Loucy (cell line): ENCODE data around the gene IL33.

Source experiments
- H2AFZ ChIP-seq: fragments of 200-600 bp; sonication (generic); 2 replicates; pipeline ENCODE4 v1.6.0; 2016; ENCODE audit warnings: antibody characterized with exemption, mild to moderate bottlenecking, low read length, moderate library complexity
- H3F3A ChIP-seq: fragments of 200-600 bp; 2 replicates; pipeline ENCODE4 v1.6.0; 2016; ENCODE audit warnings: antibody characterized with exemption, low read depth, mild to moderate bottlenecking
- H3K27me3 ChIP-seq: fragments of 200-600 bp; sonication (generic); 2 replicates; pipeline ENCODE4 v1.6.1; 2014; ENCODE audit warnings: low read length, mild to moderate bottlenecking; ENCODE audit not compliant: insufficient read depth, poor library complexity, severe bottlenecking
- H3K36me3 ChIP-seq: fragments of 200-600 bp; sonication (generic); 2 replicates; pipeline ENCODE4 v1.6.1; 2016; ENCODE audit warnings: low read length; ENCODE audit not compliant: insufficient read depth
- H3K4me1 ChIP-seq: fragments of 200-600 bp; sonication (generic); 2 replicates; pipeline ENCODE4 v1.5.1; 2014; ENCODE audit warnings: low read length, mild to moderate bottlenecking; ENCODE audit not compliant: insufficient read depth, poor library complexity, severe bottlenecking
- H3K4me2 ChIP-seq: fragments of 200-600 bp; sonication (generic); 2 replicates; pipeline ENCODE4 v1.6.0; 2014; ENCODE audit warnings: antibody characterized with exemption, low read length, low read depth, mild to moderate bottlenecking; ENCODE audit not compliant: poor library complexity, severe bottlenecking
- H3K4me3 ChIP-seq: fragments of 200-600 bp; sonication (generic); 2 replicates; pipeline ENCODE4 v1.5.1; 2014; ENCODE audit warnings: low read length, mild to moderate bottlenecking, mixed read lengths; ENCODE audit not compliant: poor library complexity, severe bottlenecking
- H3K79me2 ChIP-seq: fragments of 200-600 bp; sonication (generic); 2 replicates; pipeline ENCODE4 v1.6.1; 2014; ENCODE audit warnings: low read length; ENCODE audit not compliant: insufficient read depth
- H3K9ac ChIP-seq: fragments of 200-600 bp; sonication (generic); 2 replicates; pipeline ENCODE4 v1.6.0; 2014; ENCODE audit warnings: mild to moderate bottlenecking, low read depth, low read length, moderate library complexity; ENCODE audit not compliant: poor library complexity, severe bottlenecking
- H3K9me2 ChIP-seq: fragments of 200-600 bp; sonication (generic); replicated peaks from 2 replicates; pipeline ENCODE4 v1.6.1; 2016; ENCODE audit warnings: low read depth, low read length, mixed read lengths
- H3K9me3 ChIP-seq: fragments of 200-600 bp; sonication (generic); 2 replicates; pipeline ENCODE4 v1.6.1; 2014; ENCODE audit warnings: mild to moderate bottlenecking, antibody characterized with exemption, low read length, low read depth; ENCODE audit not compliant: insufficient read depth
- H4K20me1 ChIP-seq: fragments of 200-600 bp; sonication (generic); 2 replicates; pipeline ENCODE4 v1.6.0; 2014; ENCODE audit warnings: antibody characterized with exemption, low read length, mild to moderate bottlenecking; ENCODE audit not compliant: insufficient read depth, poor library complexity, severe bottlenecking
- CTCF ChIP-seq: fragments of 200-600 bp; sonication (generic); conservative IDR thresholded peaks from 2 replicates; pipeline ENCODE4 v1.5.1; 2014; ENCODE audit warnings: mild to moderate bottlenecking, antibody characterized with exemption, low read length
- EZH2phosphoT487 ChIP-seq: fragments of 200-600 bp; IDR thresholded peaks from 2 replicates; pipeline ENCODE4 v1.6.1; 2018; ENCODE audit warnings: antibody characterized with exemption, mild to moderate bottlenecking, moderate library complexity, borderline replicate concordance

The IL33 gene

GRCh38 chr9:6186691-6187090 is 28.9 kb upstream of the IL33 start:
- TF ChIP-seq EZH2phosphoT487 = no peak
- TF ChIP-seq CTCF = no peak
- H3K79me2 ChIP-seq = no peaks in the 10 kb centered on the region
- H4K20me1 ChIP-seq = no peaks in the 10 kb centered on the region
- no peak overlapping the region for H3K4me3 ChIP-seq
- H3K4me2 ChIP-seq = no peak overlapping the region
- no peaks in the 10 kb centered on the region for H3K36me3 ChIP-seq
- H2AFZ ChIP-seq = no peak overlapping the region
- H3K4me1 ChIP-seq = no peaks in the 10 kb centered on the region
- H3K27me3 ChIP-seq = no peaks in the 10 kb centered on the region
- H3K9me3 ChIP-seq = no peaks in the 10 kb centered on the region
- no peaks in the 10 kb centered on the region for H3K9me2 ChIP-seq
- H3K9ac ChIP-seq = no peak overlapping the region
- H3F3A ChIP-seq = no peaks in the 10 kb centered on the region

- Histone ChIP-seq H3K9ac (no peak overlapping the region), H3K9me2 (no peaks in the 10 kb centered on the region)
- TF ChIP-seq CTCF (no peak), EZH2phosphoT487 (no peak)
These were observed 28.3 kb upstream of the IL33 start for GRCh38 chr9:6187272-6187671.

GRCh38 chr9:6188466-6188865 is 27.1 kb upstream of the IL33 start:
- Histone ChIP-seq H3K4me3 (no peak overlapping the region), H4K20me1 (no peaks in the 10 kb centered on the region), H3K79me2 (no peaks in the 10 kb centered on the region), H3F3A (no peaks in the 10 kb centered on the region), H3K27me3 (no peaks in the 10 kb centered on the region), H3K36me3 (no peaks in the 10 kb centered on the region), H3K4me1 (no peaks in the 10 kb centered on the region), H3K4me2 (no peak overlapping the region), H2AFZ (no peak overlapping the region), H3K9me3 (no peaks in the 10 kb centered on the region), H3K9me2 (no peaks in the 10 kb centered on the region), H3K9ac (no peak overlapping the region)
- TF ChIP-seq CTCF = no peak
- no peak for TF ChIP-seq EZH2phosphoT487

More at GRCh38 chr9:6187272-6187671, 28.3 kb upstream of the IL33 start:
- Histone ChIP-seq H3K4me3 (no peak overlapping the region), H3K4me2 (no peak overlapping the region), H2AFZ (no peak overlapping the region), H3K36me3 (no peaks in the 10 kb centered on the region), H3K4me1 (no peaks in the 10 kb centered on the region), H3K9me3 (no peaks in the 10 kb centered on the region), H3K79me2 (no peaks in the 10 kb centered on the region), H4K20me1 (no peaks in the 10 kb centered on the region), H3F3A (no peaks in the 10 kb centered on the region), H3K27me3 (no peaks in the 10 kb centered on the region)
